HCT116 (cell line): ENCODE data around the gene NAB2. TPM values are rescaled to one million over a fixed set of nuclear protein-coding genes. Genes with fewer than 3 reads are reported as not detected.

ENCODE experiments used
- ATAC-seq: fragments of 200-7000 bp; cut with Tn5 transposase; 2 replicates; pipeline ENCODE4 v1.9.1; 2020; ENCODE audit warnings: mild to moderate bottlenecking, moderate library complexity
- BruUV-seq: library from RNA; stranded (reverse); fragments of 400-500 nt; replicated peaks from 2 replicates; lab custom pipeline; 2021; lab: Mats Ljungman, UMichigan
- CTCF ChIA-PET: fragments of 300-600 bp; sonication (Branson Sonifier 250); formaldehyde crosslinking; loops from one replicate; lab custom pipeline; 2021; ENCODE audit warnings: antibody characterized with exemption; lab: Charles Lee
- POLR2A ChIA-PET: fragments of 300-600, 350-600 bp; sonication (Branson Sonifier 250); formaldehyde crosslinking; loops from one replicate; lab custom pipeline; 2021; ENCODE audit warnings: antibody characterized with exemption; lab: Charles Lee
- RAD21 ChIA-PET, 2 experiments: fragments of 300-600 bp; sonication (Branson Sonifier 250); formaldehyde crosslinking; loops; one replicate each; lab custom pipeline; 2023; ENCODE audit warnings: low total read pairs in 2 of 2; ENCODE audit not compliant: uncharacterized antibody in 2 of 2, unreplicated experiment in 2 of 2, low non-redundant PET in 1 of 2; lab: Charles Lee
- DNase-seq: peaks from one replicate; pipeline ENCODE4 v3.0.0-alpha.2; 2010; ENCODE audit warnings: low read depth, low spot score
- H2AFZ ChIP-seq: fragments of 200-600 bp; shearing (Covaris generic), sonication (generic); 2 replicates; pipeline ENCODE4 v1.6.1; 2017; ENCODE audit warnings: low read depth, mixed run types, mixed read lengths, antibody characterized with exemption, low read length; ENCODE audit not compliant: poor library complexity, severe bottlenecking
- H3K27ac ChIP-seq: 2 replicates; pipeline ENCODE4 v1.5.1; 2012; ENCODE audit warnings: low read depth, low read length
- H3K27me3 ChIP-seq: fragments of 200-600 bp; sonication (generic); 2 replicates; pipeline ENCODE4 v1.6.1; 2016; ENCODE audit warnings: mixed run types, low read length, mixed read lengths; ENCODE audit not compliant: insufficient read depth
- H3K36me3 ChIP-seq, 2 experiments: fragments of 200-500 bp in 1 of 2; fragments of 200-600 bp in 1 of 2; sonication (Bioruptor generic) in 1 of 2; sonication (generic) in 1 of 2; 2 replicates each; pipeline versions ENCODE4 v1.5.1 to v1.6.1; 2014 to 2016; ENCODE audit warnings: low read length in 2 of 2, inconsistent platforms in 1 of 2, mixed read lengths in 1 of 2, mixed run types in 1 of 2; ENCODE audit not compliant: insufficient read depth in 2 of 2, control insufficient read depth in 1 of 2
- H3K4me1 ChIP-seq, 2 experiments: fragments of 200-600 bp in 1 of 2; sonication (generic) in 1 of 2; 2 replicates each; pipeline versions ENCODE4 v1.5.1 to v1.6.1; 2012 to 2017; ENCODE audit warnings: low read length in 2 of 2, inconsistent platforms in 1 of 2, mild to moderate bottlenecking in 1 of 2, mixed read lengths in 1 of 2, mixed run types in 1 of 2, moderate library complexity in 1 of 2; ENCODE audit not compliant: insufficient read depth in 2 of 2, control insufficient read depth in 1 of 2
- H3K4me2 ChIP-seq: fragments of 200-600 bp; sonication (generic); 2 replicates; pipeline ENCODE4 v1.6.1; 2017; ENCODE audit warnings: mixed run types, low read length, mixed read lengths
- H3K4me3 ChIP-seq, 2 experiments: fragments of 200-600 bp in 1 of 2; sonication (generic) in 1 of 2; replicated peaks in 1 of 2; 2 replicates each; pipeline ENCODE4 v1.5.1; 2011 to 2016; ENCODE audit warnings: low read length in 2 of 2, control low read depth in 1 of 2, low read depth in 1 of 2, mild to moderate bottlenecking in 1 of 2, mixed read lengths in 1 of 2, mixed run types in 1 of 2
- H3K79me2 ChIP-seq: fragments of 200-600 bp; sonication (generic); 2 replicates; pipeline ENCODE4 v1.6.1; 2017; ENCODE audit warnings: mild to moderate bottlenecking, mixed run types, low read length, moderate library complexity, mixed read lengths; ENCODE audit not compliant: insufficient read depth
- H3K9ac ChIP-seq: fragments of 200-600 bp; sonication (generic); 2 replicates; pipeline ENCODE4 v1.6.1; 2016; ENCODE audit warnings: low read length, mixed read lengths
- H3K9me2 ChIP-seq: fragments of 200-600 bp; sonication (generic), shearing (Covaris generic); 2 replicates; pipeline ENCODE4 v1.6.1; 2017; ENCODE audit warnings: mixed run types, mild to moderate bottlenecking, moderate library complexity; ENCODE audit not compliant: insufficient read depth
- H3K9me3 ChIP-seq, 2 experiments: fragments of 200-500 bp in 1 of 2; fragments of 200-600 bp in 1 of 2; sonication (Bioruptor generic) in 1 of 2; sonication (generic) in 1 of 2; 2 replicates each; pipeline ENCODE4 v1.6.1; 2014 to 2017; ENCODE audit warnings: low read length in 2 of 2, mixed read lengths in 2 of 2, inconsistent platforms in 1 of 2, low read depth in 1 of 2, mild to moderate bottlenecking in 1 of 2, mixed run types in 1 of 2, moderate library complexity in 1 of 2; ENCODE audit not compliant: control insufficient read depth in 1 of 2, insufficient read depth in 1 of 2
- H4K20me1 ChIP-seq: fragments of 200-600 bp; sonication (generic), shearing (Covaris generic); 2 replicates; pipeline ENCODE4 v1.6.1; 2017; ENCODE audit warnings: mixed run types, mild to moderate bottlenecking, moderate library complexity; ENCODE audit not compliant: insufficient read depth
- ATF3 ChIP-seq: IDR thresholded peaks from 2 replicates; pipeline ENCODE4 v1.6.1; 2012
- CBX3 ChIP-seq: IDR thresholded peaks from 2 replicates; pipeline ENCODE4 v1.6.1; 2012; ENCODE audit warnings: low read depth
- CEBPB ChIP-seq: IDR thresholded peaks from 2 replicates; pipeline ENCODE4 v1.6.1; 2012; ENCODE audit warnings: low read depth
- EGR1 ChIP-seq: IDR thresholded peaks from 2 replicates; pipeline ENCODE4 v1.6.1; 2012; ENCODE audit warnings: low read depth
- ELF1 ChIP-seq: IDR thresholded peaks from 2 replicates; pipeline ENCODE4 v1.6.1; 2012; ENCODE audit warnings: low read depth, borderline replicate concordance
- EZH2 ChIP-seq: fragments of 200-600 bp; sonication (generic); IDR thresholded peaks from 2 replicates; pipeline ENCODE4 v1.6.1; 2017; ENCODE audit warnings: antibody characterized with exemption, mixed run types
- EZH2phosphoT487 ChIP-seq: fragments of 200-600 bp; IDR thresholded peaks from 2 replicates; pipeline ENCODE4 v1.6.1; 2018; ENCODE audit warnings: antibody characterized with exemption, borderline replicate concordance
- FOSL1 ChIP-seq: IDR thresholded peaks from 2 replicates; pipeline ENCODE4 v1.6.1; 2012; ENCODE audit warnings: low read depth
- JUND ChIP-seq: IDR thresholded peaks from 2 replicates; pipeline ENCODE4 v1.6.1; 2012
- MAX ChIP-seq: IDR thresholded peaks from 2 replicates; pipeline ENCODE4 v1.6.1; 2012
- POLR2A ChIP-seq: IDR thresholded peaks from 2 replicates; pipeline ENCODE4 v1.7.0; 2011; ENCODE audit warnings: borderline replicate concordance; ENCODE audit not compliant: insufficient read depth, insufficient read length; ENCODE audit errors: extremely low read depth
- POLR2AphosphoS5 ChIP-seq: IDR thresholded peaks from 2 replicates; pipeline ENCODE4 v1.6.1; 2011; ENCODE audit warnings: mild to moderate bottlenecking, low read depth, low read length, moderate library complexity
- RAD21 ChIP-seq: IDR thresholded peaks from 2 replicates; pipeline ENCODE4 v1.6.1; 2012; ENCODE audit warnings: low read depth, mild to moderate bottlenecking
- SIN3A ChIP-seq: IDR thresholded peaks from 2 replicates; pipeline ENCODE4 v1.6.1; 2012; ENCODE audit warnings: low read depth
- SP1 ChIP-seq: IDR thresholded peaks from 2 replicates; pipeline ENCODE4 v1.6.1; 2012; ENCODE audit warnings: low read depth
- SRF ChIP-seq: IDR thresholded peaks from 2 replicates; pipeline ENCODE4 v1.6.1; 2012; ENCODE audit warnings: low read depth
- ZFX ChIP-seq: fragments of 450-650 bp; IDR thresholded peaks from 2 replicates; pipeline ENCODE4 v1.6.1; 2017
- ZNF274 ChIP-seq: fragments of 200-500 bp; sonication (Bioruptor generic); IDR thresholded peaks from 2 replicates; pipeline ENCODE4 v1.6.1; 2014; ENCODE audit warnings: mild to moderate bottlenecking, low read depth, low read length, inconsistent platforms
- intact Hi-C: fragments of 100-400 bp; cut with micrococcal nuclease; formaldehyde crosslinking; loops from 2 replicates; pipeline ENCODE4 v1.10.0; 2022
- total RNA-seq: library from RNA; stranded (reverse); gene quantifications from one replicate; pipeline ENCODE4 v1.2.1, GENCODE V29; 2021; ENCODE audit not compliant: unreplicated experiment
- TF ChIP-seq, protein P1 (sequence below): IDR thresholded peaks from 2 replicates; pipeline ENCODE4 v1.6.1; 2011; ENCODE audit warnings: mild to moderate bottlenecking, low read length, moderate library complexity; ENCODE audit not compliant: insufficient replicate concordance; ENCODE audit errors: extremely low read depth

Gene NAB2
- total RNA-seq, 1 experiment from 2014 or later = 77.1 TPM

DNA sequence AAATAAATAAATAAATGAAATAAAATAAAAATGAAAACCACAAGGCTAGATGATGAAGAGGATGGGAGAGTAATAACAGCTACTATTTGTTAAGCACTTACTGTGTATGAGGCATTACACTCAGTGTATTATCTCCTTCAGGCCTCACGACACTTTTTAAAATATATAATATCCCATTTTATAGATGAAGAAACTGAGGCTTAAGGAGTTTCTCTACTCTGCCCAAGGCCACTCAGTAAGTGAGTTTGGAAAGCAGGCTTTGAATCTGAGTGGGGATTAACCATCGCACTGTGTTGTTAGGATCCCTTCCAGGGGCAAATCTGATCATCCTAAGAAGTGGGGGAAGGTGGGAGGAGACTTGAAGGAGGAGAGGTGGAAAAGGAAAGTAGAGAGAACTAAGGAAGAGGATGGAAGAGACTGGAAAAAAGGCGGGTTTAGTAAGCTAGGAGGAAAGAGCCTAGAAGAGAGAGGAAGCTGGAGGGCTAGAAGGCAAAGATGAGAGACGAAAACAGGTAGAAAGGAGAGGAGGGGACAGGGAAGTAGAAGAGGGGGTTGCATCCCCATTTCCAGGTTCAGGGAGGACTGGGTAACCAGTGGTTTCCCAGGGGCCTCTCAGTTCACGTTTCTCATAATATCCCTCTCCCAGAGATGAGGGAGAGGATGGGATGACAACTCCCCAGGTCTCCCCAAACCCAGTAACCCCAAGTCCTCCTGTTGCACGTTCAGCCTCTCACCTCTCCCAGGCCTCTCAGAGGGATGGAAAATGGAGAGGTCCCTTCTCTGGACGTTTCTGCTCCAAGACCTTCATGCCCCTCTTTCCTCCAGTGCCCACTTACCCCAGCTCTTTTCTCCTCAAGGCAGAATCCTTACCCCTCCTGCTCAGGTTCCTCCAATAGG is 20.5 kb downstream of the NAB2 start:
- intact Hi-C loops = loop anchor here (1.0 kb wide), 1 partner anchor 20 kb away; the partner anchor contains the start of gene NAB2
- H3K79me2 ChIP-seq = peaks cover 15% of the 10 kb centered on the region
- no peaks in the 10 kb centered on the region for H4K20me1 ChIP-seq
- no peak for TF ChIP-seq RAD21
- TF ChIP-seq SP1 = no peak
- TF ChIP-seq MAX = no peak
- TF ChIP-seq POLR2A = no peak
- TF ChIP-seq CEBPB = no peak
- no peak for TF ChIP-seq ATF3
- TF ChIP-seq ZFX = no peak
- no peak for TF ChIP-seq EGR1
- no peak for TF ChIP-seq EZH2
- TF ChIP-seq SRF = no peak
- TF ChIP-seq JUND = no peak
- TF ChIP-seq, protein P1, sequence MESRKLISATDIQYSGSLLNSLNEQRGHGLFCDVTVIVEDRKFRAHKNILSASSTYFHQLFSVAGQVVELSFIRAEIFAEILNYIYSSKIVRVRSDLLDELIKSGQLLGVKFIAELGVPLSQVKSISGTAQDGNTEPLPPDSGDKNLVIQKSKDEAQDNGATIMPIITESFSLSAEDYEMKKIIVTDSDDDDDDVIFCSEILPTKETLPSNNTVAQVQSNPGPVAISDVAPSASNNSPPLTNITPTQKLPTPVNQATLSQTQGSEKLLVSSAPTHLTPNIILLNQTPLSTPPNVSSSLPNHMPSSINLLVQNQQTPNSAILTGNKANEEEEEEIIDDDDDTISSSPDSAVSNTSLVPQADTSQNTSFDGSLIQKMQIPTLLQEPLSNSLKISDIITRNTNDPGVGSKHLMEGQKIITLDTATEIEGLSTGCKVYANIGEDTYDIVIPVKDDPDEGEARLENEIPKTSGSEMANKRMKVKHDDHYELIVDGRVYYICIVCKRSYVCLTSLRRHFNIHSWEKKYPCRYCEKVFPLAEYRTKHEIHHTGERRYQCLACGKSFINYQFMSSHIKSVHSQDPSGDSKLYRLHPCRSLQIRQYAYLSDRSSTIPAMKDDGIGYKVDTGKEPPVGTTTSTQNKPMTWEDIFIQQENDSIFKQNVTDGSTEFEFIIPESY = no peak
- no peak for TF ChIP-seq SIN3A
- no peak for TF ChIP-seq ELF1
- no peak for TF ChIP-seq FOSL1
- TF ChIP-seq CBX3 = no peak
- no peak for TF ChIP-seq POLR2AphosphoS5
- no peak for TF ChIP-seq ZNF274
- no peak for TF ChIP-seq EZH2phosphoT487
- H3K9me2 ChIP-seq = no peaks in the 10 kb centered on the region
- peaks cover 0 to 7% of the 10 kb centered on the region in 2 experiments; a peak in 1 of 4 replicates for H3K36me3 ChIP-seq
- DNase-seq = no peak
- ATAC-seq = no peak
- ChIA-PET POLR2A (interaction anchor here (1.0 to 3.3 kb wide), 3 partner anchors 15 to 21 kb away, joined by 4 to 50 read pairs (median 17); partner anchors contain the start of gene NAB2), CTCF (interaction anchor here (1.1 to 3.9 kb wide), 3 partner anchors 30 to 66 kb away, joined by 3 to 181 read pairs (median 14); partner anchors contain the start of gene NEMP1), RAD21 (interaction anchor here in 1 of 2 experiments (0.6 kb wide), 1 partner anchor 28 kb away, joined by 3 read pairs; no protein-coding TSS in a partner anchor)
- peak overlapping the region; percentile 96 for H3K9ac ChIP-seq
- H3K27me3 ChIP-seq = no peaks in the 10 kb centered on the region
- H3K9me3 ChIP-seq = no peaks in the 10 kb centered on the region
- peak overlapping the region; percentile 91 for H3K27ac ChIP-seq
- peak overlapping the region; percentile 92 for H3K4me2 ChIP-seq
- no peak overlapping the region for H2AFZ ChIP-seq
- BruUV-seq = no TSS peak
- H3K4me3 ChIP-seq = peak overlapping the region; percentile 80 to 81
- peaks cover 11 to 36% of the 10 kb centered on the region in 2 experiments for H3K4me1 ChIP-seq
